GM18526 (cell line): ENCODE results near the gene NPC2.

Experiments used
- POLR2A ChIP-seq: IDR thresholded peaks from 3 replicates; pipeline ENCODE4 v1.6.1; 2011; ENCODE audit not compliant: insufficient read length; ENCODE audit errors: extremely low read depth

The NPC2 gene

DNA sequence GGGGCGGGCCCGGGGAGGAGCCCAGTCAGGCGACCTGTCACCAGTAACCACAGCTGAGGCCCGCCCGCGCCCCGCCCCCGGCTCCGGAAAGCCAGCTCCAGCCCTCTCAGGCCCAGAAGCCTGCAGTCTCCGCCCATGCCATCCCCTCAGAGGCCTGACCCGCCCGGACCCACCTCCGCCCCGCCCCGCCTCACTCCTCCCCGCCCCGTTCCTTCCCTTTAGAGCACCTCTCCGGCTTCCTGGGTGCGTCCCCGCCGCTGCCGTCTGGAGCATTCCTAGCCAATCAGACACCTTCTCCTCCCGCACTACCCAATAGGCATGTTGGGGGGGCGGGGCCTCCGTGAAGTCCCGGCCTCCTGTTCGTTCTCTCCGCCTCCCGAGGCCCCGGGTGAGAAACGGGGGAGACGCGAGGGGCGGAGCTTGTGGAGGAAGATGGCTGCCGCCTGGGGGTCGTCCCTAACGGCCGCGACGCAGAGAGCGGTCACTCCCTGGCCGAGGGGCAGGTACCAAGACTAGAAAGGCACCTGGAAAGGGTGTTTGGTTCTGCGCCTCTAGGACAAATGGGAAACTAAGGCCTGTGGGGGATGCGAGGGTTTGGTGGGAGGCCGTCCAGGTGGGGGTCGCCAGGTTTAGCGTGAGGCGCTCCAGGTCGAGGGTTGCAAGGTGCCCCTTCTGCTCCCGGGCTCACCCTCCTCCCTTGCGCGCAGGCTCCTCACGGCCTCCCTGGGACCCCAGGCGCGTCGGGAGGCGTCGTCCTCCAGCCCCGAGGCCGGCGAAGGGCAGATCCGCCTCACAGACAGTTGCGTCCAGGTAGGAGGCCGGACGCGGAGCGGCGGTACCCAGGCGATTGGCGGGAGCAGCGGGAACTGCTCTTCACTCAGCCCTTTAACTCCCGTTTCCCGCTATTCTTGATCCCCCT, 497 bp upstream of the NPC2 start, which contains the start of gene ISCA2:
ISCA2 (plus strand) TSS at position 423 of the 919 bp plus-strand sequence; CDS start at position 433, 10 bp downstream.
- peak; percentile 83 for TF ChIP-seq POLR2A

DNA sequence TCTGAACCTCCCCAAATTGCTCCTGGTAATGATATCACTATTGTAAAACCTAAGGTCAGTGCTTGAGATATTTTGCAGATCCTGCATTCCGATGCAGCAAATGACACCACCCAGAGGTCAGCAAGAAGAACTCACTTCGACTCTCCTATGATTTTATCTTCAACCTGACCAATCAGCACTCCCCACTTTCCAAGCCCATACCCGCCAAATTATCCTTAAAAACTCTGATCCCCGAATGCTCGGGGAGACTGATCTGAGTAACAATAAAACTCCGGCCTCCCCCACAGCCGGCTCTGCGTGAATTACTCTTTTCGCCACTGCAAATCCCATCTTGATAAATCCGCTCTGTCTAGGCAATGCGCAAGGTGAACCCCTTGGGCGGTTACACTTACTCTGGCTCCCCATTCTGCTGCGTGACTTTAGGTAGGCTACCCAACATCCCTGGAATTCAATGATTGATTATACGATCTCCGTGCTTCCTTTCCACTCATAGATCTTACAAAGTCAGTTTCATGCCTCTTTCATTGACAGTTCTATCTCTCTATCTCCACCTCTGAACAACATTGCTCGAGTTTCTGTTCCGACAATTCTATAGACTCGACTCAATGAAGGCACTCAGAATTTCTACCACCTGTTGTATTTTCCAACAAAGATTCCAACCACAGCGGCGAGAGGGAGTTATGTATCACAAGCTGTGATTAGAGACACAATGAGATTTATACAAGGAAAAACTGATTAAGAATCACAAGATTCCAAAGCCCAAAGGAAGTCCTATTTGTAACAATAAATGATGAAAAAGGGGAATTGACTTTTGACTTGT, 939 bp downstream of the NPC2 start:
- no peak for TF ChIP-seq POLR2A

DNA sequence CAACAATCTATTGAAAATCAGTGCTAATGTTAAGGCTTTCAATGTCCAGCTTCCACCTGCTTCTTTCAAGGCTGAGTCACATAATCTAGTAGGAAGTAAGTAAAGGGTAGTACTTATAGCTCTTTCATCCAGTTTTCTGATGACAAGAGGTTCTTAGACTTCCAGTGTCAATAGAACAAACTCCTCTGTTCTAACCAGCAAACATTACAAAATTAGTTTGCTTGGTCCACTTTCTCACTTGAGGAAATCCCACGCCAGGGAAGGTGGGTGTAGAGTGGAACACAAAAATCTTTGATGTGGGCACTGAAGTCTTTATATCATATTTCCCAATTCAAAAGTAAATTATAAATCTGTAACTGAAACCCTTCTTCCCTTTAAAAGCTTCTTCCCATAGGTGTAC, 2.6 kb downstream of the NPC2 start:
- no peak for TF ChIP-seq POLR2A

GRCh38 chr14:74488786-74489397, 4.2 kb downstream of the NPC2 start:
- TF ChIP-seq POLR2A: no peak

DNA sequence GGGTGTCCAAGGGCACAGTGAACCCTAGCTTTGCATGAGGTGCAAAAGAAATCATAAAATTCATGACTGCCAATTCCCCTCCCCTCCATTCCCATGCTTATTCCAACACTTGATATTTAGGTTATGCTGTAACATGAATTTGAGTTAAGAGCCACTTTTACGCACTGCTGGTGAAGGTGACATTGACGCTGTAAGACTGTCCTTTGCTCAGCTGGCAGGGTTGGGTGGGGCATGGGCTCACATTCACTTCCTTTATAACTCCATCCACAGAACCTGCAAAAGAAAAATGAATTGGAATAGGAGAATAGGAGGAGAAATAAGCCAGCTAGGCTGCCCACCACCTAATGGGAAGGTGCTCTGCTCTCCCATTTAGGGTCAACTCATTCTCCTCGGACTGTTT, 6.9 kb downstream of the NPC2 start:
- no peak for TF ChIP-seq POLR2A

DNA sequence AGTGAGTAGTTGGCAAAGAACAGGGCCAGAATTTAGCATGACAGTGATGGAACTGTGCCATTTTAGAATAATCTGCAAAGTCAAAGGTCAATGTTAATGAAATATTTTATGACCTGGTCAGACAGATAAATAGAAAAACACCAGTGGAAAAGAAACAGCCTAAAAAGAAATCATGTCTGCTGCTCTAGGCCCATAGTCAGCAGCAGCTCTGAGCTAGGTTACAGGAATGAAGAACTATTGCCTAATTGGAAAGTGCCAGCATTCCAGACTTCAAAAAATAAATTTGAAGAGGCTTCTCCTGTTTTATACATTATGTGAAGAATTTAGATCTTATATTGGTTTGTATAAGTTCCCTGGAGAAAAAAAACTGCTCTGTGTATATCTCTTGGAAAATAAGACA, 9.8 kb downstream of the NPC2 start:
- TF ChIP-seq POLR2A: no peak

DNA sequence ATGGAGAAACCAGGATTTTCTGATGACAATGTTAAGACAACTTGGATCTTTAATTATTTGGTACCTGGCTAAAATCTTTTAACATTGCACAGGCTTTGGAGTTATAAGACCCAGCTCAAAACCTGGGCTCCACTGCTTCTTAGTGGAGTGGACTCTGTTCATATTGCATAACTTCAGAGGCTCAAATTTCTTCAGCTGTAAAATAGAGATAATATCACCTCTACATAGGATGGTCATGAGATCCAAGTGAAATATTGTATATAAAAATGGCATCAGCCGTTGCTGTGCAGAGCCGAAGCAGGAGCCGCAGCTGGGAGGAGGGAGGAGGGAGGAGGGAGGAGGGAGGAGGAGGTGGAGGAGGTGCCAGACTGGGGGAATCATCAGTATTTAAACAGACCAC, 10.5 kb downstream of the NPC2 start:
- no peak for TF ChIP-seq POLR2A

DNA sequence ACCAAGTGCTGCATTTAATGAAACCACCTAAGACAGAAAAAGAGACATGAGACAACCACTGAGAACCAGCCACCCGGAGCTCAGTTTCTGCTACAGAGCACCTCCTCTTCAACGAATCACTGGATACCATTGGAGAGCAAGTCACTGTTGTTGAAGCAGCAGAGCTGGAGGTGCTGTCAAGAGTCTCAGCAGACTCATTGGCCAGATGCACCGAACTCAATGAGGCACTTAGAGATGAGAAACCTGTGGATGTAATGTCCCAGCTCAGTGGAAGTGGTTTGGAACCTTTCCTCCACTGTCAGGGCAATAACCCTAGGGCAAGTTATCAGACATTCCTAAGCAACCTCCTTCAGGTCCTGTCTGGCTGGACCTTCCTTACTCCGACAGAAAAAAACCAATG, 13.1 kb downstream of the NPC2 start:
- no peak for TF ChIP-seq POLR2A

DNA sequence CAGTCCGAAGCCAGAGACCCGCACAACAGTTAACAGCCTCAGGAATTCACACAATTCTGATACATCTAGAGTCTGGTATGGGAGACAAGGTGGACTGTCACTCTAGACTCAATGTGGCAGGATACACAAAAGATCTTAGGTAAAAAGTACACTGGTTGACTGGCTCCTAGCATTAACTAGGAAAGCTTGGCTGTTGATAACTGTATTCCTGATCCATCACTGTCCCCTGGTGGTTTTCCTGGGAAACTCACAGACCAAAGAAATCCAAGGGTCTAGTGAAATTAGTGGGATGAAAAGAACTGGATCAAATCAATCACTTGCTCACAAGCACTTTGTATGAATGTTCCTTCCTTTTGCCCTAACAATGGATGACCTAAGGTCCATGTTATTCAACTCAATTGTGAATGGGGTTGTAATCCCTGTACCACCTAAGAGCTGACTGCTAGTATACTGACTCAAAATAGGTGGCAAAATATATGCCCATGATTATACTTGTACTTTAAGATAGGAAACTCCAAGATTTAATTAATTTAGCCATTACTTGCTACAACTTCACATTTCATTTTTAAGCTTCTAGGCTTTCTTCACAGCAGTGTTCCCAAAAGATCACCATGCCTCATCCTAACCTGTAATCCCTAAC, 14.0 kb downstream of the NPC2 start:
- TF ChIP-seq POLR2A: no peak

DNA sequence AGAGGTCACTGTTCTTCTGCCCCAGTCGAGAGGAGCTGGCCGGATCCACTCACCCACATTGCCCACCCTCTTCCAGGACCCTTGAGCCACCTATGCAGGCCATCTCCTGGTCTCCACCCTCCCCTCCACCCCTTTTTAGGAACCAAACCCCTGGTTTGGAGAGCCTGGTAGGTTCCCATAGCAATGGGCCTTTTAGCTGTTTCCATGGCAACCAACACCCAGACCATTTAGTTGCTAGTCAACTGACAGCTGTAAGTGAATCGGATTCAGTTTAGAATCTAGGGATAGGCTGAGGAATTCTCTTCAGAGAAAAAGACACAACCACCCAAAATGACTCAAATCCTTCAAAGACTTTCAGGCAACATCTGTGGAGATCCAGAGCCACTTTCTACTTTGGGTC, 16.5 kb downstream of the NPC2 start:
- no peak for TF ChIP-seq POLR2A

- TF ChIP-seq POLR2A: no peak
Measured at GRCh38 chr14:74476107-74476506, 17.0 kb downstream of the NPC2 start.

GRCh38 chr14:74475678-74476077, 17.4 kb downstream of the NPC2 start:
- no peak for TF ChIP-seq POLR2A

DNA sequence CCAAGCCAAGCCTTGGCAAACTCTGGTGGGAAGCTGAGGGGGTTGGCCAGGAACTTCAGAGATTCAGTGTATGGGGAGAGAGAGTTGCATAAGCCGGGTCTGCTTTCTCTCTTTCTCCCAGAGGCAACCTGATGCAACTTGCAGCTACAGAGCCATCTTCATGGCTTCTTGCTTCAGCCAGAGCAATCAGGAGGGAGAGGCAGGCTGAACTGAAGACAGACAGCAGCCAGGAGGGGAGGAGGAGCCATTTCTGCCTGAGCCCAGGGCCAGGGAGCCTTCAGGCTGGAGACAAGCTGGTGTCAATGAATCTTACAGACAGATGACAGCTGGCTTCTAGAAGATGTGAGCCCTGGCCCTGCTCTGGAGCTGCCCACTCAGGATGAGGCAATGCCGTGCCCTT, 18.7 kb downstream of the NPC2 start:
- TF ChIP-seq POLR2A: no peak

DNA sequence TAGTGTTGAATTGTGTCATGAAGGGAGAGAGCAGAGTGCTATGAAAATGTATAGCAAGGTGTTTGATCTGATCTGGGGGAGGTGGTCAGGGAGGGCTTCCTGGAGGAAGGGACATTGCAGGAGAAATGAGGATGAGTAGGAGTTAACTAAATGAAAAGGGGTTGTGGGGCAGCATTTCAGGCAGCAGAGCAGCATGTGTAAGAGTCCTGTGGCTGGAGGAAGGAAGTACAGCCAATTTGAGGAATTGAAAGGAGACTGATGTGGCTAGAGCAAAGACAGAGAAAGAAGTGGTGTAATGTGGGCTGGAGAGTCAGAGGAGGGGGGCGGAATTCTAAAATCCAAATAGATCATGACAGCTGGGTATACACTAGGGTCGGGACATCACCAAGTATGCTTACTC, 20.5 kb downstream of the NPC2 start:
- TF ChIP-seq POLR2A: no peak

GRCh38 chr14:74469548-74470518, 23.3 kb downstream of the NPC2 start:
- no peak for TF ChIP-seq POLR2A

- TF ChIP-seq POLR2A: no peak
Measured at GRCh38 chr14:74468513-74468912, 24.6 kb downstream of the NPC2 start.
